Right lobe of liver (tissue), 6 donors: ENCODE results near the gene TAGAP. TPM values are rescaled to one million over a fixed set of nuclear protein-coding genes. Genes with fewer than 3 reads are reported as not detected.

ENCODE experiments used
- ATAC-seq, 4 donors: fragments of 200-7000 bp; cut with Tn5 transposase; one replicate each; pipeline ENCODE4 v1.9.1; 2020; ENCODE audit warnings: mild to moderate bottlenecking in 4 of 4, moderate library complexity in 4 of 4
- DNase-seq, 3 donors: peaks; one replicate each; pipeline ENCODE4 v3.0.0-alpha.2; 2020
- H3K27ac ChIP-seq, 3 donors: fragments of 200-600 bp; one replicate each; pipeline ENCODE4 v1.8.0; 2022
- H3K27me3 ChIP-seq, 2 donors: fragments of 200-600 bp; one replicate each; pipeline ENCODE4 v1.8.0; 2022
- H3K36me3 ChIP-seq, 4 donors: fragments of 200-600 bp; sonication (generic) in 1 of 4; one replicate each; pipeline versions ENCODE4 v1.5.1 to v1.8.0; 2017 to 2022; ENCODE audit warnings: control low read depth in 1 of 4
- H3K4me1 ChIP-seq, 4 donors: fragments of 200-600 bp; sonication (generic) in 1 of 4; one replicate each; pipeline versions ENCODE4 v1.5.1 to v1.8.0; 2017 to 2022; ENCODE audit warnings: control low read depth in 1 of 4
- H3K4me3 ChIP-seq, 3 donors: fragments of 200-600 bp; one replicate each; pipeline ENCODE4 v1.8.0; 2022
- H3K9me3 ChIP-seq, 4 donors: fragments of 200-600 bp; sonication (generic) in 1 of 4; one replicate each; pipeline versions ENCODE4 v1.5.1 to v1.8.0; 2017 to 2022; ENCODE audit warnings: control low read depth in 1 of 4
- POLR2A ChIP-seq: fragments of 450-650 bp; IDR thresholded peaks from one replicate; pipeline ENCODE4 v1.6.1; 2017; ENCODE audit warnings: antibody characterized with exemption, mild to moderate bottlenecking
- WGBS: methylation state at CpG from one replicate; pipeline ENCODE4 v1.1.6; 2018; ENCODE audit warnings: low coverage, low lambda C conversion rate; ENCODE audit not compliant: insufficient coverage; ENCODE audit errors: missing lambda C conversion rate; 5-methylcytosine and 5-hydroxymethylcytosine counted together
- intact Hi-C, 2 donors: fragments of 100-400 bp; cut with DNase I; formaldehyde crosslinking; loops; one replicate each; pipeline versions ENCODE4 v1.11.2 to v1.14.1; 2022
- total RNA-seq, 6 experiments: library from RNA; depleted of rRNA in 2 of 6; stranded (reverse); fragments of >200 nt in 2 of 6; fragmentation: NEBNext Ultra II Directional in 3 of 6; extraction: Animal tissue kit (Norgen Biotek cat#: 25700) in 3 of 6; gene quantifications; one replicate each; pipeline versions ENCODE4 v1.1.0 to v1.2.4, GENCODE V29; 2016 to 2023
- TF ChIP-seq, protein P1 (sequence below), 4 donors: fragments of 200-600 bp in 3 of 4; fragments of 450-650 bp in 1 of 4; IDR thresholded peaks; one replicate each; pipeline versions ENCODE4 v1.5.1 to v1.8.0; 2016 to 2022; ENCODE audit warnings: antibody characterized with exemption in 4 of 4, mild to moderate bottlenecking in 2 of 4
- donor health status: DM: no; HTN: yes; CAD: no.
- donor health status: DM: no; HTN: no; CAD: no.
- donor health status: DM: no; HTN: no; CAD: no.
- donor health status: DM: no; HTN: yes; CAD: no.
- donor health status: DM: no; HTN: yes; CAD: no.

Gene TAGAP
- total RNA-seq, 6 experiments from 2014 or later: 0.13 to 1.8 (median 0.92) TPM

GRCh38 chr6:159063549-159063948, 18.8 kb upstream of the TAGAP start:
- Histone ChIP-seq H3K9me3 (no peaks in the 10 kb centered on the region), H3K4me3 (no peak overlapping the region), H3K27me3 (no peaks in the 10 kb centered on the region), H3K4me1 (peaks cover 0 to 6% (median 0%) of the 10 kb centered on the region in 4 donors), H3K27ac (peak overlapping the region in 1 of 3 donors; percentile 33), H3K36me3 (no peaks in the 10 kb centered on the region)
- DNase-seq (no peak), ATAC-seq (peak in 1 of 4 donors; percentile 9)
- intact Hi-C loops: no loop called here
- TF ChIP-seq, protein P1, sequence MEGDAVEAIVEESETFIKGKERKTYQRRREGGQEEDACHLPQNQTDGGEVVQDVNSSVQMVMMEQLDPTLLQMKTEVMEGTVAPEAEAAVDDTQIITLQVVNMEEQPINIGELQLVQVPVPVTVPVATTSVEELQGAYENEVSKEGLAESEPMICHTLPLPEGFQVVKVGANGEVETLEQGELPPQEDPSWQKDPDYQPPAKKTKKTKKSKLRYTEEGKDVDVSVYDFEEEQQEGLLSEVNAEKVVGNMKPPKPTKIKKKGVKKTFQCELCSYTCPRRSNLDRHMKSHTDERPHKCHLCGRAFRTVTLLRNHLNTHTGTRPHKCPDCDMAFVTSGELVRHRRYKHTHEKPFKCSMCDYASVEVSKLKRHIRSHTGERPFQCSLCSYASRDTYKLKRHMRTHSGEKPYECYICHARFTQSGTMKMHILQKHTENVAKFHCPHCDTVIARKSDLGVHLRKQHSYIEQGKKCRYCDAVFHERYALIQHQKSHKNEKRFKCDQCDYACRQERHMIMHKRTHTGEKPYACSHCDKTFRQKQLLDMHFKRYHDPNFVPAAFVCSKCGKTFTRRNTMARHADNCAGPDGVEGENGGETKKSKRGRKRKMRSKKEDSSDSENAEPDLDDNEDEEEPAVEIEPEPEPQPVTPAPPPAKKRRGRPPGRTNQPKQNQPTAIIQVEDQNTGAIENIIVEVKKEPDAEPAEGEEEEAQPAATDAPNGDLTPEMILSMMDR (IDR thresholded peaks at IDR 0.05): no peak
- TF ChIP-seq POLR2A: no peak
- WGBS: 46% methylated on average over 5 of the region's 6 CpGs

GRCh38 chr6:159062976-159063375, 18.2 kb upstream of the TAGAP start:
- intact Hi-C loops: no loop called here
- TF ChIP-seq, protein P1 (IDR thresholded peaks at IDR 0.05): no peak
- no peak for TF ChIP-seq POLR2A
- Histone ChIP-seq H3K27ac (peak overlapping the region in 2 of 3 donors; percentile 33 to 63), H3K27me3 (no peaks in the 10 kb centered on the region), H3K4me1 (peaks cover 0 to 6% (median 0%) of the 10 kb centered on the region in 4 donors), H3K4me3 (no peak overlapping the region), H3K36me3 (no peaks in the 10 kb centered on the region), H3K9me3 (no peaks in the 10 kb centered on the region)
- no peak for DNase-seq
- WGBS: 26% methylated on average over 2 of the region's 2 CpGs
- peak; percentile 7 to 52 (median 36) for ATAC-seq

DNA sequence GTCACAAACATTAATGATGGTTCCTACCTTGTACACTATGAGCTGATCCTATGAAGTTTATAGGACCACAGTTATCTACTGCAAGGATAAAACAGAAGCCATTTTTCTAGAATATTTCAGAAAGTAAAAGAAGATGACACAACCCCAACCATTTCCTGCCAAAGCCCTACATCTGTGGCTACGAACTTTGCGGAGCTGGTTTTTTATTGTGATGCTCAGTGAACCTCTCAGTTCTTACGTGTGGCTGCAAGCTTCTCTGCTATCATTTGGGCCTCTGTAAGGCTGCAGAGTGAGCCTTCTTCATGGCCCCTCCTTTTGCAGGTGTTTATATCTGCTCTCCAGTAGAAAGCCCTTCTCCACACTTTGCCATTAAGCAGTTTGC, 17.8 kb upstream of the TAGAP start:
- Histone ChIP-seq H3K36me3 (no peaks in the 10 kb centered on the region), H3K4me3 (no peak overlapping the region), H3K9me3 (no peaks in the 10 kb centered on the region), H3K4me1 (peaks cover 0 to 6% (median 0%) of the 10 kb centered on the region in 4 donors), H3K27me3 (no peaks in the 10 kb centered on the region), H3K27ac (peak overlapping the region in 2 of 3 donors; percentile 33 to 63)
- ATAC-seq (peak; percentile 18 to 60 (median 26)), DNase-seq (no peak)
- 63% methylated on average over 3 of the region's 3 CpGs for WGBS
- TF ChIP-seq POLR2A: no peak
- TF ChIP-seq, protein P1 (IDR thresholded peaks at IDR 0.05): no peak
- intact Hi-C loops: no loop called here

GRCh38 chr6:159061805-159062563, 17.2 kb upstream of the TAGAP start:
- H3K4me3 ChIP-seq: no peak overlapping the region
- TF ChIP-seq, protein P1 (IDR thresholded peaks at IDR 0.05): no peak
- TF ChIP-seq POLR2A: no peak
- ATAC-seq (peak; percentile 49 to 61 (median 54)), DNase-seq (no peak)
- peaks cover 0 to 6% (median 0%) of the 10 kb centered on the region in 4 donors for H3K4me1 ChIP-seq
- H3K27me3 ChIP-seq: no peaks in the 10 kb centered on the region
- H3K27ac ChIP-seq: peak overlapping the region in 1 of 3 donors; percentile 63
- intact Hi-C loops: no loop called here
- no peaks in the 10 kb centered on the region for H3K36me3 ChIP-seq
- no peaks in the 10 kb centered on the region for H3K9me3 ChIP-seq
- WGBS: 59% methylated on average over 10 of the region's 10 CpGs
